Panc1 (cell line): ENCODE data around the gene ADA. TPM values are rescaled to one million over a fixed set of nuclear protein-coding genes. Genes with fewer than 3 reads are reported as not detected.

Experiments used
- ATAC-seq: fragments of 200-7000 bp; cut with Tn5 transposase; 2 replicates; pipeline ENCODE4 v1.9.1; 2020; ENCODE audit warnings: mild to moderate bottlenecking, moderate library complexity
- BruUV-seq: library from RNA; stranded (reverse); fragments of 400-500 nt; replicated peaks from 2 replicates; lab custom pipeline; 2021; lab: Mats Ljungman, UMichigan
- CTCF ChIA-PET: fragments of 300-600 bp; sonication (Branson Sonifier 250); formaldehyde crosslinking; loops from one replicate; lab custom pipeline; 2022; ENCODE audit warnings: antibody characterized with exemption; lab: Charles Lee
- POLR2A ChIA-PET: fragments of 300-600 bp; sonication (Branson Sonifier 250); formaldehyde crosslinking; loops from one replicate; lab custom pipeline; 2022; ENCODE audit warnings: antibody characterized with exemption; lab: Charles Lee
- DNase-seq: peaks from one replicate; pipeline ENCODE4 v3.0.0-alpha.2; 2010; ENCODE audit warnings: low read depth, low spot score
- H3K27ac ChIP-seq: 2 replicates; pipeline ENCODE4 v1.5.1; 2011; ENCODE audit warnings: mild to moderate bottlenecking, low read length, inconsistent platforms
- H3K27me3 ChIP-seq: fragments of 200-500 bp; sonication (Bioruptor generic); 2 replicates; pipeline ENCODE4 v1.6.0; 2014; ENCODE audit warnings: low read length, inconsistent platforms; ENCODE audit not compliant: control insufficient read depth, insufficient read depth
- H3K36me3 ChIP-seq: fragments of 200-500 bp; sonication (Bioruptor generic); 2 replicates; pipeline ENCODE4 v1.5.1; 2014; ENCODE audit warnings: inconsistent platforms, mild to moderate bottlenecking, low read length, moderate library complexity; ENCODE audit not compliant: control insufficient read depth, insufficient read depth
- H3K4me1 ChIP-seq: 2 replicates; pipeline ENCODE4 v1.5.1; 2011; ENCODE audit warnings: inconsistent platforms, mild to moderate bottlenecking, low read length, moderate library complexity; ENCODE audit not compliant: control insufficient read depth, insufficient read depth
- H3K4me3 ChIP-seq, 2 experiments: 2 replicates each; pipeline ENCODE4 v1.5.1; 2011 to 2012; ENCODE audit warnings: low read depth in 2 of 2, low read length in 2 of 2, mild to moderate bottlenecking in 2 of 2, inconsistent platforms in 1 of 2, moderate library complexity in 1 of 2
- H3K9me3 ChIP-seq: fragments of 200-500 bp; sonication (Bioruptor generic); 2 replicates; pipeline ENCODE4 v1.5.1; 2014; ENCODE audit warnings: low read depth, mild to moderate bottlenecking, inconsistent platforms, low read length, moderate library complexity; ENCODE audit not compliant: control insufficient read depth, insufficient read depth
- CTCF ChIP-seq: fragments of 450-650 bp; IDR thresholded peaks from 2 replicates; pipeline ENCODE4 v1.5.1; 2017; ENCODE audit warnings: mild to moderate bottlenecking
- POLR2AphosphoS5 ChIP-seq: IDR thresholded peaks from 2 replicates; pipeline ENCODE4 v1.6.1; 2012; ENCODE audit warnings: mild to moderate bottlenecking, low read depth, low read length, moderate library complexity
- REST ChIP-seq, 2 experiments: IDR thresholded peaks; 2 replicates each; pipeline ENCODE4 v1.6.1; 2011 to 2012; ENCODE audit warnings: low read depth in 2 of 2, control low read depth in 1 of 2, low read length in 1 of 2, mild to moderate bottlenecking in 1 of 2, moderate library complexity in 1 of 2; ENCODE audit not compliant: insufficient read depth in 1 of 2
- SIN3A ChIP-seq: IDR thresholded peaks from 2 replicates; pipeline ENCODE4 v1.6.1; 2012; ENCODE audit warnings: low read depth, mild to moderate bottlenecking, low read length, moderate library complexity, borderline replicate concordance; ENCODE audit not compliant: insufficient read depth
- TCF7L2 ChIP-seq: IDR thresholded peaks from 2 replicates; pipeline ENCODE4 v1.6.1; 2011; ENCODE audit warnings: mild to moderate bottlenecking, low read depth, low read length, inconsistent platforms
- in situ Hi-C: cut with HindIII; loops from 2 replicates; pipeline ENCODE4 v1.10.0; 2016; ENCODE audit warnings: low sequenced_read_pairs, low pct_unique_long_range_greater_than_20kb
- intact Hi-C: fragments of 100-400 bp; cut with micrococcal nuclease; formaldehyde crosslinking; loops from one replicate; pipeline ENCODE4 v1.10.0; 2022; ENCODE audit not compliant: unreplicated experiment
- total RNA-seq: library from RNA; stranded (reverse); gene quantifications from one replicate; pipeline ENCODE4 v1.2.1, GENCODE V29; 2021; ENCODE audit not compliant: unreplicated experiment

The ADA gene
- total RNA-seq, 1 experiment from 2014 or later: 53.8 TPM

- in situ Hi-C loops (no loop called here), intact Hi-C loops (no loop called here)
- Histone ChIP-seq H3K27ac (no peak overlapping the region), H3K9me3 (no peaks in the 10 kb centered on the region), H3K4me3 (no peak overlapping the region), H3K27me3 (no peaks in the 10 kb centered on the region), H3K4me1 (no peaks in the 10 kb centered on the region), H3K36me3 (peaks cover 4% of the 10 kb centered on the region)
- DNase-seq (no peak), ATAC-seq (no peak)
- TF ChIP-seq TCF7L2 (no peak), POLR2AphosphoS5 (no peak), SIN3A (no peak), REST (IDR thresholded peaks at IDR 0.05; ENCODE audit: insufficient read depth in 1 of 2, low read depth in 2 of 2, low read length in 1 of 2) (no peak), CTCF (no peak)
- ChIA-PET POLR2A (no interaction called here), CTCF (no interaction called here)
- BruUV-seq: no TSS peak
Measured at GRCh38 chr20:44620030-44620429, 31.5 kb downstream of the ADA start.

GRCh38 chr20:44619294-44619693 is 32.2 kb downstream of the ADA start:
- Histone ChIP-seq H3K36me3 (peaks cover 4% of the 10 kb centered on the region), H3K9me3 (no peaks in the 10 kb centered on the region), H3K27me3 (no peaks in the 10 kb centered on the region), H3K4me1 (no peaks in the 10 kb centered on the region), H3K4me3 (no peak overlapping the region), H3K27ac (no peak overlapping the region)
- intact Hi-C loops (no loop called here), in situ Hi-C loops (no loop called here)
- BruUV-seq: no TSS peak
- ChIA-PET CTCF (no interaction called here), POLR2A (no interaction called here)
- DNase-seq (no peak), ATAC-seq (no peak)
- no peak for TF ChIP-seq REST (IDR thresholded peaks at IDR 0.05; ENCODE audit: insufficient read depth in 1 of 2, low read depth in 2 of 2, low read length in 1 of 2)
- no peak for TF ChIP-seq TCF7L2
- no peak for TF ChIP-seq CTCF
- no peak for TF ChIP-seq POLR2AphosphoS5
- no peak for TF ChIP-seq SIN3A
